Neuronal stem cell (in vitro differentiated cells): ENCODE results near the gene ADAMTS17.

Source experiments
- DNase-seq: peaks from one replicate; pipeline ENCODE4 v3.0.0-alpha.2; 2013; ENCODE audit warnings: low spot score
- H2AFZ ChIP-seq: one replicate; pipeline ENCODE4 v1.6.1; 2013; ENCODE audit warnings: mild to moderate bottlenecking, low read length, inconsistent platforms
- H2AK5ac ChIP-seq: 2 replicates; pipeline ENCODE4 v1.6.1; 2013; ENCODE audit warnings: low read depth, mild to moderate bottlenecking, inconsistent platforms, low read length, moderate library complexity, mixed read lengths
- H2BK120ac ChIP-seq: 2 replicates; pipeline ENCODE4 v1.6.1; 2013; ENCODE audit warnings: low read depth, mild to moderate bottlenecking, inconsistent platforms, low read length, moderate library complexity, mixed read lengths
- H2BK12ac ChIP-seq: one replicate; pipeline ENCODE4 v1.6.1; 2013; ENCODE audit warnings: low read length, inconsistent platforms
- H2BK15ac ChIP-seq: 2 replicates; pipeline ENCODE4 v1.6.1; 2013; ENCODE audit warnings: mild to moderate bottlenecking, low read length, inconsistent platforms, mixed read lengths
- H2BK5ac ChIP-seq: one replicate; pipeline ENCODE4 v1.6.1; 2013; ENCODE audit warnings: inconsistent platforms, mild to moderate bottlenecking, low read length, moderate library complexity
- H3K14ac ChIP-seq: one replicate; pipeline ENCODE4 v1.6.1; 2013; ENCODE audit warnings: low read length, inconsistent platforms
- H3K18ac ChIP-seq: 2 replicates; pipeline ENCODE4 v1.6.1; 2013; ENCODE audit warnings: low read length, inconsistent platforms
- H3K23ac ChIP-seq: 2 replicates; pipeline ENCODE4 v1.6.1; 2013; ENCODE audit warnings: low read depth, mild to moderate bottlenecking, mixed read lengths, low read length, inconsistent platforms; ENCODE audit not compliant: poor library complexity
- H3K27ac ChIP-seq: replicated peaks from 3 replicates; pipeline ENCODE4 v1.5.1; 2013; ENCODE audit warnings: low read length, inconsistent platforms
- H3K27me3 ChIP-seq, 3 experiments: 2 replicates each; pipeline ENCODE4 v1.6.1; 2013; ENCODE audit warnings: low read length in 3 of 3, mild to moderate bottlenecking in 2 of 3, inconsistent platforms in 1 of 3, low read depth in 1 of 3, mixed read lengths in 1 of 3, moderate library complexity in 1 of 3; ENCODE audit not compliant: control insufficient read depth in 3 of 3, insufficient read depth in 3 of 3
- H3K36me3 ChIP-seq, 2 donors: replicated peaks in 1 of 2; 2 replicates each; pipeline ENCODE4 v1.6.1; 2013; ENCODE audit warnings: low read length in 2 of 2; ENCODE audit not compliant: control insufficient read depth in 2 of 2, insufficient read depth in 2 of 2
- H3K4ac ChIP-seq: 2 replicates; pipeline ENCODE4 v1.6.1; 2013; ENCODE audit warnings: inconsistent platforms, mild to moderate bottlenecking, low read length, moderate library complexity
- H3K4me1 ChIP-seq, 2 donors: 1 replicate in 1 of 2; 2 replicates in 1 of 2; pipeline ENCODE4 v1.6.1; 2013; ENCODE audit warnings: low read length in 2 of 2, low read depth in 1 of 2; ENCODE audit not compliant: control insufficient read depth in 2 of 2, insufficient read depth in 1 of 2
- H3K4me2 ChIP-seq: one replicate; pipeline ENCODE4 v1.6.1; 2013; ENCODE audit warnings: mild to moderate bottlenecking, low read length, inconsistent platforms; ENCODE audit not compliant: insufficient read depth, poor library complexity, severe bottlenecking
- H3K4me3 ChIP-seq, 2 donors: 2 replicates each; pipeline ENCODE4 v1.5.1; 2013; ENCODE audit warnings: low read length in 2 of 2, mild to moderate bottlenecking in 2 of 2, inconsistent platforms in 1 of 2, moderate library complexity in 1 of 2
- H3K79me1 ChIP-seq: one replicate; pipeline ENCODE4 v1.6.1; 2013; ENCODE audit warnings: low read depth, mild to moderate bottlenecking, inconsistent platforms, low read length, moderate library complexity
- H3K9ac ChIP-seq: one replicate; pipeline ENCODE4 v1.6.1; 2013; ENCODE audit warnings: mild to moderate bottlenecking, low read depth, low read length, inconsistent platforms; ENCODE audit not compliant: poor library complexity
- H3K9me3 ChIP-seq, 2 donors: replicated peaks in 1 of 2; 2 replicates each; pipeline versions ENCODE3 to v1.6.1; 2013; ENCODE audit warnings: low read length in 2 of 2, mild to moderate bottlenecking in 2 of 2, inconsistent platforms in 1 of 2, low read depth in 1 of 2, mixed read lengths in 1 of 2, moderate library complexity in 1 of 2; ENCODE audit not compliant: control insufficient read depth in 2 of 2, insufficient read depth in 1 of 2
- H4K8ac ChIP-seq: one replicate; pipeline ENCODE4 v1.6.1; 2013; ENCODE audit warnings: low read depth, mild to moderate bottlenecking, inconsistent platforms, low read length, moderate library complexity
- H4K91ac ChIP-seq: one replicate; pipeline ENCODE4 v1.6.1; 2013; ENCODE audit warnings: low read length, low read depth, mild to moderate bottlenecking, inconsistent platforms; ENCODE audit not compliant: poor library complexity
- WGBS, 2 donors: extraction: QIAGEN DNeasy Blood & Tissue Kit; methylation state at CpG; one replicate each; pipeline ENCODE4 v1.1.7; 2013; ENCODE audit warnings: missing lambda C conversion rate in 2 of 2, mixed read lengths in 1 of 2; ENCODE audit not compliant: insufficient read length in 2 of 2, insufficient replicate concordance in 1 of 2; ENCODE audit errors: extremely low coverage in 2 of 2; 5-methylcytosine and 5-hydroxymethylcytosine counted together

ADAMTS17 gene

DNA sequence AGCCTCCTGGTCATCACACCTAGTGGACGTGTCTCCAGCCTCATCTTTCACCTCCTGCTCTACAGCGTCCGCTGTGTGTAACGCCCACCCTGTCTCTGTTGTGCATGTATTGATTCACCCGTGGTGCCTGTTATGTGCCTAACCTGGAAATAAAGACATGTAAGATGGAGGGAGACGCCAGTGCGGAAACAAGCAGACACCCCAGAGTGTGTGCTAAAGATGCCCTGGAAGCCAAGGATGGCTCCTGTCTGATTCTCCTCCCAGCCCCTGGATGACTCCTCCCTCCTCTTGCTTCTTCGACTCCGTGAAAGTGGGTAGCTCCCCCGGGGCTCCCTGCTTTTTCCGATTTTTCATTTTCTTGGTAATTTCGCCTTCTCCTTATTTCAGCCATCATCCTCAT lies 241.8 kb downstream of the ADAMTS17 start:
- no CpG with 5 or more reads among the region's 12 CpGs for WGBS, 2 donors
- no peak overlapping the region for H2BK5ac ChIP-seq

DNA sequence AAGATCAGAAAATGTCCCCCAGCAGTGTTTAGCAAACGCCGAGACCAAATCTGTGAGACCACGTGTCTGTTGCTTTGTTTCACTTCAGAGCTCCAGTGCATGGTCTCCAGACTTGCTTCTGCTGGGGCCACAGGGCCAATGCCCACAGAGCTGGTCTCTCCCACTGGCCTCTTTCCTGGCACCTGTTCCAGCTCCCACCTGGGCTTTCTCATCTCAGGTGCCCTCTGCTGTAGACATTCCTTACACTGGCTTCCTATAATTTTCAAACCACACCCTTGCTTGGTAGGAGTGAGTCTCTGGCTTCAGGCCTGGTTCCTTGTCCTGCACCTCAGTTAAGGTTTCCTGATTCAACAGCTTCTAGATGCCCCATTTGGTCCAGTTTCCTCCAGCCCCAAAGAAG lies 243.1 kb downstream of the ADAMTS17 start:
- H3K27me3 ChIP-seq: no peaks in the 10 kb centered on the region
- H2AFZ ChIP-seq: no peak overlapping the region
- H2BK5ac ChIP-seq: no peak overlapping the region
- H2BK12ac ChIP-seq: no peak overlapping the region
- peaks cover 0 to 1% of the 10 kb centered on the region in 2 donors for H3K9me3 ChIP-seq
- no peak for DNase-seq
- no peak overlapping the region for H4K91ac ChIP-seq
- no peak overlapping the region for H4K8ac ChIP-seq
- H3K18ac ChIP-seq: no peak overlapping the region
- WGBS, 2 donors: no CpG with 5 or more reads among the region's 3 CpGs
- H3K23ac ChIP-seq: no peak overlapping the region
- no peak overlapping the region for H2BK15ac ChIP-seq
- no peaks in the 10 kb centered on the region for H3K79me1 ChIP-seq
- H2AK5ac ChIP-seq: no peak overlapping the region
- H3K9ac ChIP-seq: no peak overlapping the region
- no peak overlapping the region for H3K14ac ChIP-seq
- H3K36me3 ChIP-seq: no peaks in the 10 kb centered on the region
- H2BK120ac ChIP-seq: no peak overlapping the region
- no peaks in the 10 kb centered on the region for H3K4me1 ChIP-seq
- no peak overlapping the region for H3K4me2 ChIP-seq
- H3K4ac ChIP-seq: no peak overlapping the region
- no peak overlapping the region for H3K4me3 ChIP-seq
- no peak overlapping the region for H3K27ac ChIP-seq

More for the DNA sequence above, 241.8 kb downstream of the ADAMTS17 start:
- Histone ChIP-seq H3K4me2 (no peak overlapping the region), H3K23ac (no peak overlapping the region), H3K14ac (no peak overlapping the region), H3K9ac (no peak overlapping the region), H3K36me3 (no peaks in the 10 kb centered on the region), H3K27ac (no peak overlapping the region), H4K8ac (no peak overlapping the region), H3K27me3 (no peaks in the 10 kb centered on the region), H2AK5ac (no peak overlapping the region), H3K79me1 (no peaks in the 10 kb centered on the region), H2AFZ (no peak overlapping the region), H3K18ac (no peak overlapping the region), H3K9me3 (peaks cover 0 to 1% of the 10 kb centered on the region in 2 donors), H2BK12ac (no peak overlapping the region), H2BK15ac (no peak overlapping the region), H2BK120ac (no peak overlapping the region), H3K4ac (no peak overlapping the region), H4K91ac (no peak overlapping the region), H3K4me1 (no peaks in the 10 kb centered on the region), H3K4me3 (no peak overlapping the region)
- DNase-seq: no peak

DNA sequence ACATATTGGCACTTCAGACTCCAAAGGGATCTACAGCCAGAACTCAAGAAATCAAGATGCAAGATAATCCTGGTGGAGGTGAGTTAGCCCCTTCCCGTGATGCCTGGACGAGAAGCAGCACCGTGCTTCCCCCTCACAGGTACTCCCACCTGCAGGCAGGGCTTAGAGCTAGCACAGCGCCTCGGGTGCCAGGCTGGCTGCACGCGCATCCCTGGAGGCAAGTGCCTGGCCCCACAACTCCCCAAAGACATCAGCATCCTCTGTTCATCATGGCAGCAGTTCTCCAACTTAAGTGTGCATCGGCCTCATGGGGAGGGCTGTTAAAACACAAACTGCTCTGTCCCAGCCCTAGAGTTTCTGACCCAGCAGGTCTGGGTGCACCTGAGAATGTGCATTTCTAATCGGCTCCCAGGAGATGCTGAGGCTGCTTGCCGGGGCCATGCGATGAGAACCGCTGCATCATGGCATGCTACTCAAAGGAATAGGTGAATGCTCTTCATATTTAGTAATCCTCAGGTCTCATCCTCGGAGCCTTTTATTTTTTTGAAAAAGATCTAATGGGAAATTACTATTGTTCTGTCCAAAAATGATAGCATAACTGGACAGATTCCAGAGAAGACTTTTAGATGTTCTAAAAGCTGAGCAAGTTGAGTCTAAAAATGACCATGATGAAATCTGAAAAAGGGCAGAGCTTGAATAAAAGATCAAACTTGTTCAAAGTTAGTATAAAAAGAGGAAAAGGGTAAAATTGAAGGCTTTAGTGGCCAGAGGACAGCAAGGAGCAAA lies 244.2 kb downstream of the ADAMTS17 start:
- WGBS, 2 donors: no CpG with 5 or more reads among the region's 13 CpGs
- Histone ChIP-seq H2AFZ (no peak overlapping the region), H3K4me2 (no peak overlapping the region)

DNA sequence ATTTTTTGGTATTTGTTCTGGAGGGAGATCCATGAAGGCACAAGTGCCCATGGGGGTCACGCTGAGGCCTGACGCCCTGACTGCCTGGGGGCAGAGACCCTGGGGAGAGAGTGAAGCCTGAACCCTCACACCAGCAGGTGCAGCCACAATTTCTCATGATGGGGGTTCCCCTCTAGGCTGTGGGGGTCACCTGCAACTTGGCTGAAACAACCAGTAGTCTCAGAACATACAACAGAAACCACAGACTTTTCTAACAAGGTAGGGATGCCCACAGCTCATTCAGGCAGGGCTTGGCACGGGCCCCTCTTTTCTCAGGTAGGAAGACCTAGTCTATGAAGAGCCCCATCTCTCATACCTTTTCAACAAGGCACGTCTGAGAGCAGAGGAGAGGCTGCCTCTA lies 245.1 kb downstream of the ADAMTS17 start:
- H3K4me1 ChIP-seq: no peaks in the 10 kb centered on the region
- WGBS, 2 donors: no CpG with 5 or more reads among the region's 4 CpGs
- H2AFZ ChIP-seq: no peak overlapping the region
- no peak overlapping the region for H3K4me2 ChIP-seq
- no peak overlapping the region for H3K27ac ChIP-seq
- no peaks in the 10 kb centered on the region for H3K27me3 ChIP-seq
- no peaks in the 10 kb centered on the region for H3K36me3 ChIP-seq
- H3K23ac ChIP-seq: no peak overlapping the region
- no peak overlapping the region for H3K18ac ChIP-seq
- no peak overlapping the region for H2BK120ac ChIP-seq
- no peak overlapping the region for H2BK15ac ChIP-seq
- H3K14ac ChIP-seq: no peak overlapping the region
- no peak overlapping the region for H2BK12ac ChIP-seq
- no peak overlapping the region for H3K4me3 ChIP-seq
- no peak overlapping the region for H3K4ac ChIP-seq
- no peaks in the 10 kb centered on the region for H3K9me3 ChIP-seq
- H3K9ac ChIP-seq: no peak overlapping the region
- H4K8ac ChIP-seq: no peak overlapping the region
- DNase-seq: no peak
- no peaks in the 10 kb centered on the region for H3K79me1 ChIP-seq
- H2AK5ac ChIP-seq: no peak overlapping the region
- no peak overlapping the region for H4K91ac ChIP-seq
- no peak overlapping the region for H2BK5ac ChIP-seq

More for the DNA sequence above, 244.2 kb downstream of the ADAMTS17 start:
- H3K4ac ChIP-seq: no peak overlapping the region
- H2BK15ac ChIP-seq: no peak overlapping the region
- no peaks in the 10 kb centered on the region for H3K36me3 ChIP-seq
- H3K9ac ChIP-seq: no peak overlapping the region
- H2BK5ac ChIP-seq: no peak overlapping the region
- DNase-seq: no peak
- H3K4me3 ChIP-seq: no peak overlapping the region
- no peaks in the 10 kb centered on the region for H3K27me3 ChIP-seq
- H3K79me1 ChIP-seq: no peaks in the 10 kb centered on the region
- H2BK12ac ChIP-seq: no peak overlapping the region
- no peaks in the 10 kb centered on the region for H3K4me1 ChIP-seq
- no peak overlapping the region for H2BK120ac ChIP-seq
- H3K18ac ChIP-seq: peak overlapping the region; percentile 85
- no peak overlapping the region for H3K23ac ChIP-seq
- no peak overlapping the region for H4K8ac ChIP-seq
- H2AK5ac ChIP-seq: peak overlapping the region; percentile 36
- H3K27ac ChIP-seq: no peak overlapping the region
- H3K9me3 ChIP-seq: no peaks in the 10 kb centered on the region
- H3K14ac ChIP-seq: peak overlapping the region; percentile 65
- no peak overlapping the region for H4K91ac ChIP-seq
